ENCODE results near the gene PLAC9. TPM values are rescaled to one million over a fixed set of nuclear protein-coding genes. Genes with fewer than 3 reads are reported as not detected.

Gene PLAC9
- total RNA-seq, 1 donor from 2014 or later: not detected

DNA sequence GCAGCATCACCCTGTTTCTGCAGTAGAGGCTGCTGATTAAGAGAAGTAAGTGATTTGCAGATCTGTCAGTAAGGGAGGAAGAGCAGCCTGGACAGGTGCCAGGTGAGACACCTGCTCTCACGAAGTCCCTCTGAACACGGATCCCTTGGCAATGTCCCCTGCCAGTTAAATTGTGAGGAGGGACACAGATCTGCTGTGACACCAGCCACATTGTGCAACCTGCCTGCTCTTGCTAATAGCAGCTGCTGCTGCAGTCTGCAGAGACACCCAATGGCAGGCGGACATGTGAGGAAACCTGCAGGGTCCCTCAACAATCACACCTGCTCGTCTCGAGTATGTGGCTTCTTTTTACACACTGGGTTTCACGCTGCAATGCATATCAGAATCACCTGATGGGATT, 40.9 kb downstream of the PLAC9 start:
- H3K36me3 Mint-ChIP-seq (ENCODE audit: unreplicated experiment): no peaks in the 10 kb centered on the region
- H3K4me1 Mint-ChIP-seq (ENCODE audit: low read depth, unreplicated experiment): peaks cover 3% of the 10 kb centered on the region
- no peak overlapping the region for H3K4me3 Mint-ChIP-seq (ENCODE audit: unreplicated experiment)
- DNase-seq: no peak
- H3K9me3 Mint-ChIP-seq (ENCODE audit: unreplicated experiment): peaks cover 13% of the 10 kb centered on the region
- H3K27ac Mint-ChIP-seq (ENCODE audit: unreplicated experiment): no peak overlapping the region
- TF ChIP-seq CTCF (IDR thresholded peaks at IDR 0.05; ENCODE audit: partially characterized antibody, unreplicated experiment): no peak
- peaks cover 6% of the 10 kb centered on the region for H3K27me3 Mint-ChIP-seq (ENCODE audit: unreplicated experiment)

DNA sequence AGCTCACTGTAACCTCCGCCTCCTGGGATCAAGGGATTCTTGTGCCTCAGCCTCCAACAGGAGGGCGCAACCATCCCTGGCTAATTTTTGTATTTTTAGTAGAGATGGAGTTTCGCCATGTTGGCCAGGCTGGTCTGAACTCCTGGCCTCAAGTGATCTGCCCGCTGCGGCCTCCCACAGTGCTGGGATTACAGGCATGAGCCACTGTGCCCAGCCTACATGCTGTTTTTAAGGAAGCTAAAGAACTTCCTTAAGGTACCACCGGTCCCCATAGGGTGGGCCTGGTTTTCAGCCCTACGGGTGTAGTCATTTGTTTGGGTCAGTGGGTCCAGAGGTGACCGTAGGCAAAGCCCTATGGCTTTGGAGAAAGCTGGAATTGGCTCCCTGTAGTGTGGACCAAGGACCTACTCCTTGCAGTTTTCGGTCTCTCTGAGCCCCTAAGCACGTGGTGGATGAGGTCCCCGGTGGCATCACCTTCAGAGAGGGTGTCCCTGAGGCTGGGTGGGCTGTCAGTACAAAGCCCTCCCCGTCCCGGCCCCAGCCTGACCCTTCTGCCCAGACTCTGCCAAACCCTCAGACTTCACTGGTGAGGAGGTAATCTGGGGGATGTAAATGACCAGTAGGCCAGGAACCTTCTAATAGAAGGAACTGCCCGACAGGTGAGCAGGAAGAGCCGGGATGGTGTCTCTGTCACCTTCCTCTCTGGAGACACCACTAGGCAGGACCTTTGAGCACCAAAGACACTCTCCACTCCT, 42.3 kb downstream of the PLAC9 start:
- Mint-ChIP-seq H3K36me3 (ENCODE audit: unreplicated experiment) (no peaks in the 10 kb centered on the region), H3K4me1 (ENCODE audit: low read depth, unreplicated experiment) (peaks cover 3% of the 10 kb centered on the region), H3K9me3 (ENCODE audit: unreplicated experiment) (peaks cover 10% of the 10 kb centered on the region), H3K27me3 (ENCODE audit: unreplicated experiment) (peaks cover under 1% of the 10 kb centered on the region), H3K27ac (ENCODE audit: unreplicated experiment) (no peak overlapping the region), H3K4me3 (ENCODE audit: unreplicated experiment) (no peak overlapping the region)
- TF ChIP-seq CTCF (IDR thresholded peaks at IDR 0.05; ENCODE audit: partially characterized antibody, unreplicated experiment): no peak
- no peak for DNase-seq

DNA sequence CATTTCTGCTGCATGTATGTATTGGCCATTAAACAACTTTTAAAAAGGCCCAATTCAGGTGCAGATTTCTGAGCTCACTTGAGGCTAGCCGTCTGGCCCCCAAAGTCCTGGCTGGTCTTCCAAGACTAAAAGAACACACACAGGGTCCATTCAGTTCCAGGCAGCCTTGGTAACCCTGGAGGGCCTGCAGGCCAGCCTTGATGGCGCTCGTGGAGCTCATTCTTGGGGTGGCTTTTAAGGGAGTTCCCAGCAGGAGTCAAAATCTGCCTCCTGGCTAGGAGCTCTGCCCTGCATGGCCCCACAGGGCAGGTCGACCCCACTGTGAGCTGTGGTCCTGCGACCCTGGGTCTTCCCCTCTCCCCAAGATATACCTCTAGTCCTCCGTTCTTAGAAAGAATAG, 44.0 kb downstream of the PLAC9 start:
- TF ChIP-seq CTCF (IDR thresholded peaks at IDR 0.05; ENCODE audit: partially characterized antibody, unreplicated experiment): no peak
- no peak overlapping the region for H3K4me3 Mint-ChIP-seq (ENCODE audit: unreplicated experiment)
- H3K36me3 Mint-ChIP-seq (ENCODE audit: unreplicated experiment): no peaks in the 10 kb centered on the region
- H3K27ac Mint-ChIP-seq (ENCODE audit: unreplicated experiment): no peak overlapping the region
- no peaks in the 10 kb centered on the region for H3K27me3 Mint-ChIP-seq (ENCODE audit: unreplicated experiment)
- peaks cover 2% of the 10 kb centered on the region for H3K9me3 Mint-ChIP-seq (ENCODE audit: unreplicated experiment)
- no peak for DNase-seq
- H3K4me1 Mint-ChIP-seq (ENCODE audit: low read depth, unreplicated experiment): peaks cover 3% of the 10 kb centered on the region

GRCh38 chr10:80177781-80178636, 45.5 kb downstream of the PLAC9 start:
- no peak for DNase-seq
- Mint-ChIP-seq H3K36me3 (ENCODE audit: unreplicated experiment) (no peaks in the 10 kb centered on the region), H3K27me3 (ENCODE audit: unreplicated experiment) (no peaks in the 10 kb centered on the region), H3K4me3 (ENCODE audit: unreplicated experiment) (no peak overlapping the region), H3K4me1 (ENCODE audit: low read depth, unreplicated experiment) (peaks cover 3% of the 10 kb centered on the region), H3K9me3 (ENCODE audit: unreplicated experiment) (peaks cover 2% of the 10 kb centered on the region), H3K27ac (ENCODE audit: unreplicated experiment) (no peak overlapping the region)
- no peak for TF ChIP-seq CTCF (IDR thresholded peaks at IDR 0.05; ENCODE audit: partially characterized antibody, unreplicated experiment)

DNA sequence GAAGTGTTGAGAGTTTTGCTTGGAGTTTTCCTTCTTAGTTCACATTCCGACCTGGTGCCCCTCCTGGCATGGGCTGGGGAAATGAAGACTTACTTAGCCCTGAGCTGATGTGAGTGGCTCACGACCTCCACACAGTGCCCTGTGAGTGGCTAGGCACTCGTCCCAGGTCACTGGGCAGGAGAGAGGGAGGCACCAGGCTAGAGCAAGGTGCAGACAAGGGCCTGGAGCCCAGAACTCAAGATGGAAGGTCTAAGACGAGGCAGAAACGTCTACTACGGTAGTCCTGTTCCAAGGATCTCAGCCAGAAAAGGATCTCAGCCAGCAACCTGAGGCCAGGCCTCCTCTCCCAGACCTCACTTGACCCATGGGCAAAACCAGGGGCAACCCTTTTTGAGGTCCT, 50.5 kb downstream of the PLAC9 start:
- H3K27ac Mint-ChIP-seq (ENCODE audit: unreplicated experiment): no peak overlapping the region

More for the DNA sequence above, 50.5 kb downstream of the PLAC9 start:
- TF ChIP-seq CTCF (IDR thresholded peaks at IDR 0.05; ENCODE audit: partially characterized antibody, unreplicated experiment): no peak
- Mint-ChIP-seq H3K9me3 (ENCODE audit: unreplicated experiment) (no peaks in the 10 kb centered on the region), H3K27me3 (ENCODE audit: unreplicated experiment) (no peaks in the 10 kb centered on the region), H3K4me1 (ENCODE audit: low read depth, unreplicated experiment) (peaks cover 3% of the 10 kb centered on the region), H3K36me3 (ENCODE audit: unreplicated experiment) (no peaks in the 10 kb centered on the region), H3K4me3 (ENCODE audit: unreplicated experiment) (no peak overlapping the region)
- DNase-seq: no peak

Measured in glutamatergic neuron (in vitro differentiated cells).